Measurements from ENCODE around the gene STARD3. TPM values are rescaled to one million over a fixed set of nuclear protein-coding genes. Genes with fewer than 3 reads are reported as not detected.
A peak's percentile ranks its signal among the peaks of the same experiment; 100 is the strongest.

Gene STARD3
- total RNA-seq, 4 donors from 2014 or later: 27.5 to 47.3 (median 38.6) TPM

GRCh38 chr17:39684369-39685192 lies 47.6 kb downstream of the STARD3 start:
- Histone ChIP-seq H3K27me3 (no peaks in the 10 kb centered on the region), H3K27ac (replicated peaks in 1 of 4) (no peak overlapping the region), H3K4me1 (peaks cover 15 to 22% (median 18%) of the 10 kb centered on the region in 4 donors), H3K4me3 (no peak overlapping the region), H3K36me3 (peaks cover 0 to 53% (median 34%) of the 10 kb centered on the region in 4 donors), H3K9me3 (no peaks in the 10 kb centered on the region)
- intact Hi-C loops (cut with DNase I): loop anchor here (5.0 kb wide), 1 partner anchor 43 kb away; no protein-coding TSS in a partner anchor
- 93% methylated on average over 12 of the region's 12 CpGs for WGBS
- TF ChIP-seq CTCF (IDR thresholded peaks at IDR 0.05): no peak
- TF ChIP-seq POLR2A (IDR thresholded peaks at IDR 0.05; ENCODE audit: low read depth): no peak
- no peak for TF ChIP-seq POLR2AphosphoS5 (IDR thresholded peaks at IDR 0.05)
- no peak for TF ChIP-seq EP300 (IDR thresholded peaks at IDR 0.05)
- no peak for DNase-seq (ENCODE audit: extremely low spot score)

- Histone ChIP-seq H3K27me3 (no peaks in the 10 kb centered on the region), H3K4me3 (peak overlapping the region; percentile 68 to 81 (median 72)), H3K9me3 (no peaks in the 10 kb centered on the region), H3K36me3 (peaks cover 0 to 32% (median 26%) of the 10 kb centered on the region in 4 donors), H3K4me1 (peaks cover 11 to 22% (median 17%) of the 10 kb centered on the region in 4 donors), H3K27ac (replicated peaks in 1 of 4) (peak overlapping the region; percentile 83 to 91 (median 86))
- 59% methylated on average over 6 of the region's 6 CpGs for WGBS
- TF ChIP-seq EP300 (IDR thresholded peaks at IDR 0.05): no peak
- no peak for TF ChIP-seq POLR2A (IDR thresholded peaks at IDR 0.05; ENCODE audit: low read depth)
- TF ChIP-seq POLR2AphosphoS5 (IDR thresholded peaks at IDR 0.05): no peak
- no peak for TF ChIP-seq CTCF (IDR thresholded peaks at IDR 0.05)
- intact Hi-C loops (cut with DNase I): loop anchor here (5.0 kb wide), 1 partner anchor 40 kb away; no protein-coding TSS in a partner anchor
- no peak for DNase-seq (ENCODE audit: extremely low spot score)
These were observed 50.2 kb downstream of the STARD3 start for GRCh38 chr17:39687101-39687545.

GRCh38 chr17:39687546-39688474 lies 50.9 kb downstream of the STARD3 start, which contains the start of gene PGAP3:
TSS of gene PGAP3 (minus strand) at chr17:39688057. CDS start at chr17:39688014, 43 bp downstream.
- peak; percentile 97 for DNase-seq (ENCODE audit: extremely low spot score)
- H3K27me3 ChIP-seq: no peaks in the 10 kb centered on the region
- no peaks in the 10 kb centered on the region for H3K9me3 ChIP-seq
- TF ChIP-seq POLR2A (IDR thresholded peaks at IDR 0.05; ENCODE audit: low read depth) (no peak), CTCF (IDR thresholded peaks at IDR 0.05) (peak in 1 of 3 experiments; percentile 22), EP300 (IDR thresholded peaks at IDR 0.05) (no peak), POLR2AphosphoS5 (IDR thresholded peaks at IDR 0.05) (peak; percentile 72 to 79)
- H3K27ac ChIP-seq (replicated peaks in 1 of 4): peak within 1 kb of the TSS; percentile 83 to 91 (median 86)
- intact Hi-C loops (cut with DNase I): loop anchor here (5.0 kb wide), 1 partner anchor 39 kb away; no protein-coding TSS in a partner anchor
- H3K36me3 ChIP-seq: peaks cover 0 to 28% (median 24%) of the 10 kb centered on the region in 4 donors
- H3K4me3 ChIP-seq: peak within 1 kb of the TSS; percentile 68 to 81 (median 72)
- WGBS: 5% methylated on average over 22 of the region's 45 CpGs
- H3K4me1 ChIP-seq: peaks cover 11 to 22% (median 17%) of the 10 kb centered on the region in 4 donors

GRCh38 chr17:39688475-39688835 lies 51.5 kb downstream of the STARD3 start:
- peak overlapping the region; percentile 83 to 91 (median 86) for H3K27ac ChIP-seq (replicated peaks in 1 of 4)
- 18% methylated on average over 6 of the region's 6 CpGs for WGBS
- peaks cover 11 to 22% (median 17%) of the 10 kb centered on the region in 4 donors for H3K4me1 ChIP-seq
- TF ChIP-seq POLR2A (IDR thresholded peaks at IDR 0.05; ENCODE audit: low read depth): no peak
- TF ChIP-seq CTCF (IDR thresholded peaks at IDR 0.05): no peak
- no peak for DNase-seq (ENCODE audit: extremely low spot score)
- intact Hi-C loops (cut with DNase I): loop anchor here (5.0 kb wide), 1 partner anchor 39 kb away; no protein-coding TSS in a partner anchor
- H3K9me3 ChIP-seq: no peaks in the 10 kb centered on the region
- H3K27me3 ChIP-seq: no peaks in the 10 kb centered on the region
- H3K4me3 ChIP-seq: peak overlapping the region; percentile 68 to 81 (median 72)
- peaks cover 0 to 21% (median 17%) of the 10 kb centered on the region in 4 donors for H3K36me3 ChIP-seq

Measured in esophagus muscularis mucosa (tissue), 4 donors.